WERI-Rb-1 (cell line): ENCODE data around the gene ADGRE1.

Experiments used
- DNase-seq: peaks from one replicate; pipeline ENCODE4 v3.0.0-alpha.2; 2020
- H3K27ac ChIP-seq: fragments of 250-450 bp; sonication (Bioruptor Pico); 2 replicates; pipeline ENCODE4 v1.5.1; 2020; ENCODE audit warnings: mild to moderate bottlenecking, moderate library complexity
- H3K27me3 ChIP-seq: fragments of 250-450 bp; sonication (Bioruptor Pico); 2 replicates; pipeline ENCODE4 v1.5.1; 2021; ENCODE audit warnings: mild to moderate bottlenecking, low read depth, moderate library complexity; ENCODE audit not compliant: insufficient read depth, severe bottlenecking
- H3K36me3 ChIP-seq: fragments of 250-450 bp; sonication (Bioruptor Pico); 2 replicates; pipeline ENCODE4 v1.5.1; 2020; ENCODE audit warnings: mild to moderate bottlenecking, moderate library complexity
- H3K4me3 ChIP-seq: 2 replicates; pipeline ENCODE4 v1.5.1; 2011; ENCODE audit warnings: low read depth, mild to moderate bottlenecking, control low read depth, low read length
- H3K9me3 ChIP-seq: fragments of 250-450 bp; sonication (Bioruptor Pico); 2 replicates; pipeline ENCODE4 v1.5.1; 2021; ENCODE audit warnings: mild to moderate bottlenecking, moderate library complexity; ENCODE audit not compliant: severe bottlenecking
- CTCF ChIP-seq: IDR thresholded peaks from 2 replicates; pipeline ENCODE4 v1.5.1; 2011; ENCODE audit warnings: low read depth, mild to moderate bottlenecking, control low read depth, inconsistent platforms, low read length

Gene ADGRE1, protein sequence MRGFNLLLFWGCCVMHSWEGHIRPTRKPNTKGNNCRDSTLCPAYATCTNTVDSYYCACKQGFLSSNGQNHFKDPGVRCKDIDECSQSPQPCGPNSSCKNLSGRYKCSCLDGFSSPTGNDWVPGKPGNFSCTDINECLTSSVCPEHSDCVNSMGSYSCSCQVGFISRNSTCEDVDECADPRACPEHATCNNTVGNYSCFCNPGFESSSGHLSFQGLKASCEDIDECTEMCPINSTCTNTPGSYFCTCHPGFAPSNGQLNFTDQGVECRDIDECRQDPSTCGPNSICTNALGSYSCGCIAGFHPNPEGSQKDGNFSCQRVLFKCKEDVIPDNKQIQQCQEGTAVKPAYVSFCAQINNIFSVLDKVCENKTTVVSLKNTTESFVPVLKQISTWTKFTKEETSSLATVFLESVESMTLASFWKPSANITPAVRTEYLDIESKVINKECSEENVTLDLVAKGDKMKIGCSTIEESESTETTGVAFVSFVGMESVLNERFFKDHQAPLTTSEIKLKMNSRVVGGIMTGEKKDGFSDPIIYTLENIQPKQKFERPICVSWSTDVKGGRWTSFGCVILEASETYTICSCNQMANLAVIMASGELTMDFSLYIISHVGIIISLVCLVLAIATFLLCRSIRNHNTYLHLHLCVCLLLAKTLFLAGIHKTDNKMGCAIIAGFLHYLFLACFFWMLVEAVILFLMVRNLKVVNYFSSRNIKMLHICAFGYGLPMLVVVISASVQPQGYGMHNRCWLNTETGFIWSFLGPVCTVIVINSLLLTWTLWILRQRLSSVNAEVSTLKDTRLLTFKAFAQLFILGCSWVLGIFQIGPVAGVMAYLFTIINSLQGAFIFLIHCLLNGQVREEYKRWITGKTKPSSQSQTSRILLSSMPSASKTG

GRCh38 chr19:6887316-6887715, at the start of gene ADGRE1:
Gene ADGRE1 (plus strand): TSS chr19:6887579. CDS start chr19:6887609, 30 bp downstream.
- DNase-seq: no peak
- peaks cover 15% of the 10 kb centered on the region for H3K9me3 ChIP-seq

DNA sequence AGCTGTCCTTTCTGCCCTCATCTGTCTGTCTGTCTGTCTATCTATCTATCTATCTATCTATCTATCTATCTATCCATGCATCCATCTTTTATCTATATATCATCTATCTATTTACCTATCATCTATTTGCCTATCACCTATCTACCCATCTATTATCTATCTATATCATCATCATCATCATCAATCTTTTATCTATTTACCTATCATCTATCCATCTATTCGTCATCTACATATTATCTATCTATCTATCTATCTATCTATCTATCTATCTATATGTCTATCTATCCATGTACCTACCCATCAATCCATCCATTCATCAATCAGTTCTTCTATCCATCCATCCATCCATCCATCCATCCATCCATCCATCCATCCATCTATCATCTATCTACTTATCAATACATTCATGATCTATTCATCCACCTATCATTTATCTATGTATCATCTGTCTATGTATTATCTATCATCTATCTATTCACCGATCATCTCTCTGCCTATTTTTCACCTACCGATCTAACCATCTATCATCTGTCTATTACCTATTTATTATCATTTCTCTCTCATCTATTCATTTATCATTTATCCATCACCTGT, 49.2 kb upstream of the ADGRE1 start:
- no peak for TF ChIP-seq CTCF
- no peak overlapping the region for H3K27ac ChIP-seq
- no peak overlapping the region for H3K4me3 ChIP-seq
- DNase-seq: no peak
- no peaks in the 10 kb centered on the region for H3K36me3 ChIP-seq
- H3K9me3 ChIP-seq: peaks cover 3% of the 10 kb centered on the region
- H3K27me3 ChIP-seq: peaks cover 39% of the 10 kb centered on the region

More at GRCh38 chr19:6887316-6887715, at the start of gene ADGRE1:
- no peak within 1 kb of the TSS for H3K4me3 ChIP-seq
- H3K27me3 ChIP-seq: peaks cover 59% of the 10 kb centered on the region
- TF ChIP-seq CTCF: no peak
- no peak within 1 kb of the TSS for H3K27ac ChIP-seq
- no peaks in the 10 kb centered on the region for H3K36me3 ChIP-seq

DNA sequence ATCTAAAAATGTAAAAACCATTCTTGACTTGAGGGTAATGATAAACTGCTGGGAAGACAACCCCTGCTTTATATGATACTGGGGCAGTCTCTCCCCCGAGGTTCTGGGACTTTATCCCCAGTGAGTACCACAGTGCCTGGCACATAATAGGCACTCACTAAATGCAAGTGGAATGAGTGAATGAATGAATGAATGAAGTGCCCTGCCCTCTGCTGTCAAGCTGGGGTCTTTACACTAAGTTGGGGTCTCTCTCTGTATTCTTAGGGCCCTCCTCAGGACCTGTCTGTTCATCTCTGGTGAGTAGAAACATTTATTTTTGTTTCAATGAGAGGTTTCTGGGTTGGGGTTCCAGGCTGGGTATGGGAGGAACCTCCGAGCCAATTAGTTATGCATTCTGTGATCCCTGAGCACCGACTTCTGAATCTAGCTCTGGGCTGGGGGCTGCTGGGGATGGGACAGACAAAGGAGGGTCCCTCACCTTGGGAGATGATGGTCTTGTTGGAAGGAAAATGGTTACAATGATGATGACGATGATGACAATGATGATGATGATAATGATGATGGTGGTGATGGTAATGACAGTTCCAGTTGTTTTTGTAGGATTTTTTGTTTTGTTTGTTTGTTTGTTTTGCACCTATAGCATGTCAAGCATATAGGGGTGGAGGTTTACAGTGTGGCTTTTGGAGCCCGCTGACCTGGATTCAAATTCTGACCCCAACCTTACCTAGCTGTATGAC, 44.3 kb upstream of the ADGRE1 start:
- H3K9me3 ChIP-seq: no peaks in the 10 kb centered on the region
- no peak overlapping the region for H3K27ac ChIP-seq
- no peak for TF ChIP-seq CTCF
- no peak overlapping the region for H3K4me3 ChIP-seq
- H3K36me3 ChIP-seq: no peaks in the 10 kb centered on the region
- peaks cover 44% of the 10 kb centered on the region for H3K27me3 ChIP-seq
- DNase-seq: no peak

DNA sequence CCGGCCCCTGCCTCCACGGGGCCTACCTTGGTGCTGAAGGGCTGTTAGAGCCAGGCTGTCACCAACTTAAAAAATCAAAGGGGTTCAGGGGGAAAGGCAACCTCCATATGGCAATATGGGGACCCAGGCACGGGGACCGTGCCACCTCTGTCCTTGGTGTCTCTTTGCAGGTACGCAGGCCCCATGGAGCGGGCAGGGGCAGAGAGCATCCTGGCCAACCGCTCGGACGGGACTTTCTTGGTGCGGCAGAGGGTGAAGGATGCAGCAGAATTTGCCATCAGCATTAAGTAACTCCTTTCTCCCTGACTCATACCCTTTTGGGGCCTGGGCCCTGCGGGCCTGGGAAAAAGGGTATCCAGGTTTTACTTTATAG, 39.6 kb upstream of the ADGRE1 start:
- TF ChIP-seq CTCF: no peak
- H3K27me3 ChIP-seq: peaks cover 31% of the 10 kb centered on the region
- H3K4me3 ChIP-seq: no peak overlapping the region
- DNase-seq: no peak
- no peak overlapping the region for H3K27ac ChIP-seq
- no peaks in the 10 kb centered on the region for H3K36me3 ChIP-seq
- H3K9me3 ChIP-seq: no peaks in the 10 kb centered on the region

DNA sequence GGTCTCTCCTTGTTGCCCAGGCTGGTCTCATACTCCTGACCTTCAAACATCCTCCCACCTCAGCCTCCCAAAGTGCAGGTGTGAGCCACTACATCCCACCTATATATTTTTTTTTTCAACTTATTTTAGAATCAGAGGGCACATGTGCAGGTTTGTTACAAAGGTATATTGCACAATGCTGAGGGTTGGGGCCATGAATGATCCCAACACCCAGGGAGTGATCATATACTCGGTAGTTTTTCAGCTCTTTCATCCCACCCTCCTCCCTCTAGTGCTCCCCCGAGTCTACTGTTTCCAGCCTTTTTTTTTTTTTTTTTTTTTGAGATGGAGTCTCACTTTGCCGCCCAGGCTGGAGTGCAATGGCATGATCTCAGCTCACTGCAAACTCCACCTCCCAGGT, 38.4 kb upstream of the ADGRE1 start:
- Histone ChIP-seq H3K9me3 (no peaks in the 10 kb centered on the region), H3K27me3 (peaks cover 32% of the 10 kb centered on the region), H3K4me3 (no peak overlapping the region), H3K36me3 (no peaks in the 10 kb centered on the region), H3K27ac (no peak overlapping the region)
- no peak for TF ChIP-seq CTCF
- DNase-seq: no peak
